ENCODE measurements around the gene STT3B.

GRCh38 chr3:31577232-31577631 is 44.5 kb downstream of the STT3B start:
- TF ChIP-seq, protein P1, sequence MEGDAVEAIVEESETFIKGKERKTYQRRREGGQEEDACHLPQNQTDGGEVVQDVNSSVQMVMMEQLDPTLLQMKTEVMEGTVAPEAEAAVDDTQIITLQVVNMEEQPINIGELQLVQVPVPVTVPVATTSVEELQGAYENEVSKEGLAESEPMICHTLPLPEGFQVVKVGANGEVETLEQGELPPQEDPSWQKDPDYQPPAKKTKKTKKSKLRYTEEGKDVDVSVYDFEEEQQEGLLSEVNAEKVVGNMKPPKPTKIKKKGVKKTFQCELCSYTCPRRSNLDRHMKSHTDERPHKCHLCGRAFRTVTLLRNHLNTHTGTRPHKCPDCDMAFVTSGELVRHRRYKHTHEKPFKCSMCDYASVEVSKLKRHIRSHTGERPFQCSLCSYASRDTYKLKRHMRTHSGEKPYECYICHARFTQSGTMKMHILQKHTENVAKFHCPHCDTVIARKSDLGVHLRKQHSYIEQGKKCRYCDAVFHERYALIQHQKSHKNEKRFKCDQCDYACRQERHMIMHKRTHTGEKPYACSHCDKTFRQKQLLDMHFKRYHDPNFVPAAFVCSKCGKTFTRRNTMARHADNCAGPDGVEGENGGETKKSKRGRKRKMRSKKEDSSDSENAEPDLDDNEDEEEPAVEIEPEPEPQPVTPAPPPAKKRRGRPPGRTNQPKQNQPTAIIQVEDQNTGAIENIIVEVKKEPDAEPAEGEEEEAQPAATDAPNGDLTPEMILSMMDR (IDR thresholded peaks at IDR 0.05) = no peak
- no peak for TF ChIP-seq ZFX (IDR thresholded peaks at IDR 0.05; ENCODE audit: borderline replicate concordance)

Data from 22Rv1 (cell line).